SW 1271 (cell line): Measurements from ENCODE around the gene DCAF4.
"Not testable (repeated sequence)": the region's sequence is repeated elsewhere in the genome, so short reads cannot be mapped to it uniquely, and the experiment has no call there.

Source experiments
- DNase-seq, 2 experiments: peaks; one replicate each; lab custom pipeline; 2025; lab: John Stamatoyannopoulos, UW

DCAF4 gene

GRCh38 chr14:72970824-72971434, 44.7 kb downstream of the DCAF4 start:
- DNase-seq = no peak

- no peak for DNase-seq
Observed at GRCh38 chr14:72974661-72975060, 48.4 kb downstream of the DCAF4 start.

- DNase-seq = no peak
Observed at GRCh38 chr14:72975770-72976169, 49.5 kb downstream of the DCAF4 start.

- DNase-seq = no peak
Observed at GRCh38 chr14:72978856-72979255, 52.6 kb downstream of the DCAF4 start.

GRCh38 chr14:72980863-72981262, 54.6 kb downstream of the DCAF4 start:
- no peak for DNase-seq

- DNase-seq = no peak
Observed at GRCh38 chr14:72982146-72982708, 56.0 kb downstream of the DCAF4 start.

GRCh38 chr14:72986214-72986613, 60.0 kb downstream of the DCAF4 start:
- DNase-seq = no peak

- DNase-seq = peak in 1 of 2 experiments; percentile 7
Observed at GRCh38 chr14:72986857-72987256, 60.6 kb downstream of the DCAF4 start.

GRCh38 chr14:72990171-72990570, 63.9 kb downstream of the DCAF4 start:
- DNase-seq = no peak

- no peak for DNase-seq
Observed at GRCh38 chr14:72996916-72997315, 70.7 kb downstream of the DCAF4 start.

GRCh38 chr14:72998252-72998903, 72.1 kb downstream of the DCAF4 start:
- no peak for DNase-seq

GRCh38 chr14:72999316-72999715, 73.1 kb downstream of the DCAF4 start:
- DNase-seq = no peak

GRCh38 chr14:73000073-73000472, 73.8 kb downstream of the DCAF4 start:
- no peak for DNase-seq

- no peak for DNase-seq
Observed at GRCh38 chr14:73003681-73004080, 77.4 kb downstream of the DCAF4 start.

GRCh38 chr14:73004641-73005040, 78.4 kb downstream of the DCAF4 start:
- not testable (repeated sequence) for DNase-seq

GRCh38 chr14:73007835-73008234, 81.6 kb downstream of the DCAF4 start:
- DNase-seq = no peak

- DNase-seq = no peak
Observed at GRCh38 chr14:73008501-73008900, 82.2 kb downstream of the DCAF4 start.
